GM06990 (cell line): ENCODE data around the gene CCDC92B.

Experiments used
- DNase-seq: peaks from one replicate; pipeline ENCODE4 v3.0.0-alpha.2; 2011; ENCODE audit not compliant: insufficient read length; ENCODE audit errors: extremely low read depth
- H3K27me3 ChIP-seq: replicated peaks from 2 replicates; pipeline ENCODE4 v1.6.0; 2011; ENCODE audit warnings: low read length; ENCODE audit not compliant: control insufficient read depth, insufficient read depth
- H3K36me3 ChIP-seq: 2 replicates; pipeline ENCODE4 v1.5.1; 2011; ENCODE audit warnings: low read length; ENCODE audit not compliant: control insufficient read depth, insufficient read depth
- H3K4me3 ChIP-seq: replicated peaks from 2 replicates; pipeline ENCODE4 v1.5.1; 2011; ENCODE audit warnings: low read depth, mild to moderate bottlenecking, control low read depth, low read length
- CTCF ChIP-seq: IDR thresholded peaks from 2 replicates; pipeline ENCODE4 v1.5.1; 2011; ENCODE audit warnings: low read length, control low read depth, mild to moderate bottlenecking, inconsistent platforms; ENCODE audit not compliant: insufficient read depth, poor library complexity, severe bottlenecking

The CCDC92B gene

DNA sequence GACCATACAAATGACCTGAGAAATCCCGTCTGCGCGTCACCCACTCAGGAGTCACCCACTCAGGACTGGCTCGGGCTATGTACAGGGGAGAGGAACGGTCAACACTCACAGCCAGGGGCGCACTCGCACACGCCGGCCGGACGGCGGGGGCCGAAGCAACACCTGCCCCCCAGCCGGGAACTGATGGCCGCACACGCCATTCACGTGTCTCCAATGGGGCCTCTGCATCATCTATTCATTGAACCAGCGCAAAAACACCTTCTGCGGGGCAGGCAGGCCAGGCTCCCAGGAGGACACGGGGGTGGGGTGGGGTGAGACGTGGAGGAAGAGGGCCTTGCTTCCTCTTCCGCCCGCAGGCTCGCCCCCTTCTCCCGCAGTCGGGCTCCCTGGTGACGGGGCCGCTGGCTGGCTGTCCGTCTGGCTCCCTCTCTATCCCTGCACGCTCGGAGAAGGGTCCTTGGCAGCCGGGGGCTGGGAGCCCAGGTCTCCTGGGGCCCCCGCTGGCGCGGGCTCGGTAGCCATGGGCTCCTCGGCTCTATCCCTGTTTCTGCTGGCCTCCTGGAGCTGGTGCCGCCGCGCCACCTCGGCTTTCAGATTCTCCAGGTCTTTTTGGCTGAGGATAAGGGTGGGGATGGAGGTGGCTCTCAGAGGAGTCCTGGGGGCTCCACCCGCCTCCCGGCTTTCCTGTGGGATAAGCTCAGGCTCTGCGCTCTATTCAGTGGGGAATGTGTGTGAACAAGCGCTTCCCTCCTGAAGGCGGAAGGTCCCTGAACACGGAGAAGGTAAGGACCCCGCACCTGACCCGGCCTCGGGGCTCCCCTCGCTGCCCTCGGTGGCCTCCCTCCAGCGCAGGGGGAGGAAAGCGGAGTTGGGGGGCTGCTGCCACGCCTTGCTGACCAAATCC, 59.0 kb downstream of the CCDC92B start:
- Histone ChIP-seq H3K36me3 (peaks cover 24% of the 10 kb centered on the region), H3K27me3 (no peaks in the 10 kb centered on the region), H3K4me3 (no peak overlapping the region)
- TF ChIP-seq CTCF = no peak
- DNase-seq = no peak

GRCh38 chr17:2689411-2690164, 59.9 kb downstream of the CCDC92B start:
- H3K27me3 ChIP-seq = no peaks in the 10 kb centered on the region
- no peak for DNase-seq
- peaks cover 22% of the 10 kb centered on the region for H3K36me3 ChIP-seq
- H3K4me3 ChIP-seq = no peak overlapping the region
- no peak for TF ChIP-seq CTCF

- Histone ChIP-seq H3K36me3 (peaks cover 24% of the 10 kb centered on the region), H3K27me3 (no peaks in the 10 kb centered on the region), H3K4me3 (no peak overlapping the region)
- DNase-seq = no peak
- no peak for TF ChIP-seq CTCF
These were observed 60.8 kb downstream of the CCDC92B start for GRCh38 chr17:2688351-2689342.

GRCh38 chr17:2687074-2687418, 62.4 kb downstream of the CCDC92B start:
- no peak for DNase-seq
- H3K4me3 ChIP-seq = no peak overlapping the region
- TF ChIP-seq CTCF = no peak
- H3K36me3 ChIP-seq = peaks cover 19% of the 10 kb centered on the region
- no peaks in the 10 kb centered on the region for H3K27me3 ChIP-seq

DNA sequence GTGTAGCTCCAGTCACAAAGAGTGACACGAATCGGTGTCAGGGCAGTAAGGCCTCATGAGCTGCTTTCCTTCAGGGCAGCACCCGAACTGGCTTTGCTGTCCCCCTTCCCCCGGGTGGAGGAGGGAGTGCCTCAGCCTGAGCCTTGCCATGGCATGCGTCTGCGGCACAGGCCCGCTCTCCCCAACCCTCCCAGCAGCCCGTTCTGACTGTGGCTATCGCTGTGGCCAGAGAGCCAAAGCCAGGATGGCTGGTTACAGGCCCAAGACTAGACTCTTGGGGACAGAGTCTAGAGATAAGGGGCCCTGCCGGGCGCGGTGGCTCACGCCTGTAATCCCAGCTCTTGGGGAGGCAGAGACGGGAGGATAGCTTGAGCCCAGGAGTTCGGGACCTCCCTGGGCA, 63.8 kb downstream of the CCDC92B start:
- no peak overlapping the region for H3K4me3 ChIP-seq
- no peak for DNase-seq
- TF ChIP-seq CTCF = no peak
- no peaks in the 10 kb centered on the region for H3K27me3 ChIP-seq
- H3K36me3 ChIP-seq = peaks cover 14% of the 10 kb centered on the region
